GM12878 (cell line): ENCODE data around the gene CLIC5.

Experiments
- NFYA ChIP-seq: IDR thresholded peaks from 2 replicates; pipeline ENCODE4 v1.6.1; 2011; ENCODE audit warnings: low read depth, mild to moderate bottlenecking, low read length, improper control_type of control experiment, borderline replicate concordance
- TF ChIP-seq, protein P1 (sequence below): fragments of 450-650 bp; IDR thresholded peaks from 2 replicates; pipeline ENCODE4 v1.6.1; 2017; ENCODE audit warnings: mild to moderate bottlenecking
- TF ChIP-seq, protein P2 (sequence below), 3 experiments: IDR thresholded peaks in 2 of 3; conservative IDR thresholded peaks in 1 of 3; 2 replicates each; pipeline ENCODE4 v1.5.1; 2011; ENCODE audit warnings: low read depth in 3 of 3, low read length in 3 of 3, mild to moderate bottlenecking in 3 of 3, control low read depth in 2 of 3, moderate library complexity in 2 of 3, inconsistent platforms in 1 of 3, mixed read lengths in 1 of 3; ENCODE audit not compliant: control insufficient read depth in 2 of 3, insufficient read depth in 1 of 3; ENCODE audit errors: extremely low read depth in 1 of 3

DNA sequence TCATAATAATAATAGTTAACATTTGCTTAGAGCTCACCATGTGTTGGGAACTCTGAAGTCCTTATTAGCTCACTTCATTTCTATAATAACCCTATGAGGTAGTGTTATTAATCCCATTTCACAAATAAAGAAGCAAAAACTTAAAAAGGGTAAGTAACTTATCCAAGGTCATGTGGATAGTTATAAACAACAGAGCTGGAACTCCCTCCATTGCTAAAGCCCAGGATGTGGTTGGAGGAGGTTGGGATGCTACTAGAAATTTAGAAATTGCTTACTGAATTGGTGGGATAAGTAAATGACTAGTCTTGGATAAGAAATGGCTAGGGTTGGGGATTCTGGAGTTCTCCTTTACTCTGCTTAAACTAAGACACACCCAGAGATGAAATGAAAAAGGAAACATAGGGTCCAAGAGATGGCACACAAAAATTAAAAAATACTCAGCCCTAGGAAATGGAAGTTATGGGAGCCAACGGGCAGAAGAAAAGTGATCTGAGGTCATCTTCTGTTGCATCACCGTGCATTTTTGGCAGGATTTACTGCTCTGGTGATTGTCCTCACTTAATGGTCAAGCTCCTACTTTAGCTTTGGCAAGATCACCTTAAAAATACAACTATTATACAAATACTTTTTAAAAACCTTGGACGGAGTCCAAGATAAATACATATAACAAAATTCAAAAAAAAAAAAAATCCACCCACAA lies 7.7 kb upstream of the CLIC5 start:
- TF ChIP-seq, protein P1, sequence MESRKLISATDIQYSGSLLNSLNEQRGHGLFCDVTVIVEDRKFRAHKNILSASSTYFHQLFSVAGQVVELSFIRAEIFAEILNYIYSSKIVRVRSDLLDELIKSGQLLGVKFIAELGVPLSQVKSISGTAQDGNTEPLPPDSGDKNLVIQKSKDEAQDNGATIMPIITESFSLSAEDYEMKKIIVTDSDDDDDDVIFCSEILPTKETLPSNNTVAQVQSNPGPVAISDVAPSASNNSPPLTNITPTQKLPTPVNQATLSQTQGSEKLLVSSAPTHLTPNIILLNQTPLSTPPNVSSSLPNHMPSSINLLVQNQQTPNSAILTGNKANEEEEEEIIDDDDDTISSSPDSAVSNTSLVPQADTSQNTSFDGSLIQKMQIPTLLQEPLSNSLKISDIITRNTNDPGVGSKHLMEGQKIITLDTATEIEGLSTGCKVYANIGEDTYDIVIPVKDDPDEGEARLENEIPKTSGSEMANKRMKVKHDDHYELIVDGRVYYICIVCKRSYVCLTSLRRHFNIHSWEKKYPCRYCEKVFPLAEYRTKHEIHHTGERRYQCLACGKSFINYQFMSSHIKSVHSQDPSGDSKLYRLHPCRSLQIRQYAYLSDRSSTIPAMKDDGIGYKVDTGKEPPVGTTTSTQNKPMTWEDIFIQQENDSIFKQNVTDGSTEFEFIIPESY: no peak
- TF ChIP-seq, protein P2, sequence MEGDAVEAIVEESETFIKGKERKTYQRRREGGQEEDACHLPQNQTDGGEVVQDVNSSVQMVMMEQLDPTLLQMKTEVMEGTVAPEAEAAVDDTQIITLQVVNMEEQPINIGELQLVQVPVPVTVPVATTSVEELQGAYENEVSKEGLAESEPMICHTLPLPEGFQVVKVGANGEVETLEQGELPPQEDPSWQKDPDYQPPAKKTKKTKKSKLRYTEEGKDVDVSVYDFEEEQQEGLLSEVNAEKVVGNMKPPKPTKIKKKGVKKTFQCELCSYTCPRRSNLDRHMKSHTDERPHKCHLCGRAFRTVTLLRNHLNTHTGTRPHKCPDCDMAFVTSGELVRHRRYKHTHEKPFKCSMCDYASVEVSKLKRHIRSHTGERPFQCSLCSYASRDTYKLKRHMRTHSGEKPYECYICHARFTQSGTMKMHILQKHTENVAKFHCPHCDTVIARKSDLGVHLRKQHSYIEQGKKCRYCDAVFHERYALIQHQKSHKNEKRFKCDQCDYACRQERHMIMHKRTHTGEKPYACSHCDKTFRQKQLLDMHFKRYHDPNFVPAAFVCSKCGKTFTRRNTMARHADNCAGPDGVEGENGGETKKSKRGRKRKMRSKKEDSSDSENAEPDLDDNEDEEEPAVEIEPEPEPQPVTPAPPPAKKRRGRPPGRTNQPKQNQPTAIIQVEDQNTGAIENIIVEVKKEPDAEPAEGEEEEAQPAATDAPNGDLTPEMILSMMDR (IDR thresholded peaks at IDR 0.05 in 2 of 3, conservative IDR thresholded peaks at IDR 0.05 in 1 of 3; ENCODE audit: control insufficient read depth in 2 of 3, extremely low read depth in 1 of 3, insufficient read depth in 1 of 3, low read depth in 3 of 3, low read length in 3 of 3): no peak
- no peak for TF ChIP-seq NFYA
